HepG2 (cell line): ENCODE results near the gene CCDC170. TPM values are rescaled to one million over a fixed set of nuclear protein-coding genes. Genes with fewer than 3 reads are reported as not detected.

ENCODE experiments used
- FIP1L1 ChIP-seq: fragments of 200-400 bp; formaldehyde crosslinking; IDR thresholded peaks from 2 replicates; pipeline ENCODE4 v1.6.1; 2018; ENCODE audit warnings: low read depth, mild to moderate bottlenecking, low read length, moderate library complexity, borderline replicate concordance; ENCODE audit not compliant: insufficient read depth
- HES4 ChIP-seq: sonication (generic); formaldehyde crosslinking; IDR thresholded peaks from 2 replicates; pipeline ENCODE4 v1.9.0; 2021; ENCODE audit warnings: mild to moderate bottlenecking, missing genetic modification reagents, borderline replicate concordance
- HOMEZ ChIP-seq: IDR thresholded peaks from 2 replicates; pipeline ENCODE4 v1.6.1; 2016; ENCODE audit warnings: low read depth
- IRF1 ChIP-seq: sonication (generic); formaldehyde crosslinking; IDR thresholded peaks from 2 replicates; pipeline ENCODE4 v1.4.0; 2020; ENCODE audit warnings: low read depth, mild to moderate bottlenecking, missing genetic modification reagents
- KDM3A ChIP-seq: IDR thresholded peaks from 2 replicates; pipeline ENCODE4 v1.6.1; 2018; ENCODE audit warnings: low read depth, missing compliant biosample characterization
- KLF11 ChIP-seq: IDR thresholded peaks from 2 replicates; pipeline ENCODE4 v1.6.1; 2016; ENCODE audit warnings: missing compliant biosample characterization
- LCORL ChIP-seq, 2 experiments: fragments of 450-650 bp in 1 of 2; sonication (generic) in 1 of 2; formaldehyde crosslinking in 1 of 2; IDR thresholded peaks; 2 replicates each; pipeline versions ENCODE4 v1.5.0 to v1.6.1; 2017 to 2020; ENCODE audit warnings: antibody characterized with exemption in 1 of 2, missing genetic modification reagents in 1 of 2
- MTF1 ChIP-seq: sonication (generic); formaldehyde crosslinking; IDR thresholded peaks from 2 replicates; pipeline ENCODE4 v1.5.0; 2020; ENCODE audit warnings: missing genetic modification reagents
- PLSCR1 ChIP-seq: sonication (generic); formaldehyde crosslinking; IDR thresholded peaks from 2 replicates; pipeline ENCODE4 v1.5.0; 2020; ENCODE audit warnings: missing genetic modification reagents, mild to moderate bottlenecking, borderline replicate concordance
- SATB2 ChIP-seq: sonication (generic); formaldehyde crosslinking; IDR thresholded peaks from 2 replicates; pipeline ENCODE4 v1.5.0; 2020; ENCODE audit warnings: missing genetic modification reagents
- SP5 ChIP-seq: IDR thresholded peaks from 2 replicates; pipeline ENCODE4 v1.6.1; 2016; ENCODE audit warnings: low read depth, borderline replicate concordance
- TP53 ChIP-seq: sonication (generic); formaldehyde crosslinking; conservative IDR thresholded peaks from 2 replicates; pipeline ENCODE4 v1.4.0; 2020; ENCODE audit warnings: missing genetic modification reagents
- ZNF205 ChIP-seq: IDR thresholded peaks from 2 replicates; pipeline ENCODE4 v1.6.1; 2018; ENCODE audit warnings: missing biosample characterization, missing genetic modification reagents
- ZNF234 ChIP-seq: sonication (generic); formaldehyde crosslinking; conservative IDR thresholded peaks from 2 replicates; pipeline ENCODE4 v1.5.1; 2020; ENCODE audit warnings: mild to moderate bottlenecking, missing genetic modification reagents
- ZNF44 ChIP-seq: sonication (generic); formaldehyde crosslinking; IDR thresholded peaks from 2 replicates; pipeline ENCODE4 v1.5.1; 2020; ENCODE audit warnings: mild to moderate bottlenecking, missing genetic modification reagents
- ZNF549 ChIP-seq: sonication (generic); formaldehyde crosslinking; IDR thresholded peaks from 2 replicates; pipeline ENCODE4 v1.5.0; 2020; ENCODE audit warnings: missing genetic modification reagents
- ZNF761 ChIP-seq: sonication (generic); formaldehyde crosslinking; conservative IDR thresholded peaks from 2 replicates; pipeline ENCODE4 v1.4.0; 2020; ENCODE audit warnings: mild to moderate bottlenecking, missing genetic modification reagents
- ZNF83 ChIP-seq: sonication (generic); formaldehyde crosslinking; IDR thresholded peaks from 2 replicates; pipeline ENCODE4 v1.4.0; 2020; ENCODE audit warnings: missing genetic modification reagents, mild to moderate bottlenecking, borderline replicate concordance
- polyA plus RNA-seq, 8 experiments: library from polyadenylated mRNA; depleted of rRNA in 3 of 8; stranded (reverse) in 7 of 8; unstranded in 1 of 8; fragments of >200 nt; fragmentation: Illumina TruSeq in 4 of 8; extraction: Trizol in 4 of 8; gene quantifications; 2 replicates each; pipeline versions ENCODE4 v1.2.1 to v1.2.3, GENCODE V29; 2011 to 2016; ENCODE audit warnings: low read depth in 4 of 8, missing spikeins in 1 of 8, mixed read lengths in 1 of 8; ENCODE audit not compliant: insufficient read depth in 1 of 8
- total RNA-seq, 5 experiments: library from RNA; depleted of rRNA; stranded (reverse); fragments of >200 nt; fragmentation: Illumina TruSeq; extraction: Trizol; gene quantifications; 2 replicates each; pipeline ENCODE4 v1.2.3, GENCODE V29; 2016; ENCODE audit warnings: low read depth in 1 of 5
- TF ChIP-seq, protein P1 (sequence below): sonication (generic); formaldehyde crosslinking; IDR thresholded peaks from 2 replicates; pipeline ENCODE4 v1.5.1; 2020; ENCODE audit warnings: missing genetic modification reagents, mild to moderate bottlenecking, borderline replicate concordance
- TF ChIP-seq, protein P2 (sequence below): IDR thresholded peaks from 2 replicates; pipeline ENCODE4 v1.6.1; 2016; ENCODE audit warnings: control low read depth
- TF ChIP-seq, protein P3 (sequence below): sonication (generic); formaldehyde crosslinking; IDR thresholded peaks from 2 replicates; pipeline ENCODE4 v1.8.1; 2023; ENCODE audit warnings: missing genetic modification reagents, mild to moderate bottlenecking, borderline replicate concordance
- TF ChIP-seq, protein P4 (sequence below): sonication (generic); formaldehyde crosslinking; IDR thresholded peaks from 2 replicates; pipeline ENCODE4 v1.5.1; 2020; ENCODE audit warnings: missing genetic modification reagents, mild to moderate bottlenecking, borderline replicate concordance

Gene CCDC170
- total and polyA plus RNA-seq, 2 of the 13 experiments (the other 11 are each of a cell fraction or from before 2014, with no cell fraction given): 0.90 to 5.1 TPM

- TF ChIP-seq, protein P1, sequence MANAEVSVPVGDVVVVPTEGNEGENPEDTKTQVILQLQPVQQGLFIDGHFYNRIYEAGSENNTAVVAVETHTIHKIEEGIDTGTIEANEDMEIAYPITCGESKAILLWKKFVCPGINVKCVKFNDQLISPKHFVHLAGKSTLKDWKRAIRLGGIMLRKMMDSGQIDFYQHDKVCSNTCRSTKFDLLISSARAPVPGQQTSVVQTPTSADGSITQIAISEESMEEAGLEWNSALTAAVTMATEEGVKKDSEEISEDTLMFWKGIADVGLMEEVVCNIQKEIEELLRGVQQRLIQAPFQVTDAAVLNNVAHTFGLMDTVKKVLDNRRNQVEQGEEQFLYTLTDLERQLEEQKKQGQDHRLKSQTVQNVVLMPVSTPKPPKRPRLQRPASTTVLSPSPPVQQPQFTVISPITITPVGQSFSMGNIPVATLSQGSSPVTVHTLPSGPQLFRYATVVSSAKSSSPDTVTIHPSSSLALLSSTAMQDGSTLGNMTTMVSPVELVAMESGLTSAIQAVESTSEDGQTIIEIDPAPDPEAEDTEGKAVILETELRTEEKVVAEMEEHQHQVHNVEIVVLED (CRISPR knock-in tag): no peak
- TF ChIP-seq, protein P2, sequence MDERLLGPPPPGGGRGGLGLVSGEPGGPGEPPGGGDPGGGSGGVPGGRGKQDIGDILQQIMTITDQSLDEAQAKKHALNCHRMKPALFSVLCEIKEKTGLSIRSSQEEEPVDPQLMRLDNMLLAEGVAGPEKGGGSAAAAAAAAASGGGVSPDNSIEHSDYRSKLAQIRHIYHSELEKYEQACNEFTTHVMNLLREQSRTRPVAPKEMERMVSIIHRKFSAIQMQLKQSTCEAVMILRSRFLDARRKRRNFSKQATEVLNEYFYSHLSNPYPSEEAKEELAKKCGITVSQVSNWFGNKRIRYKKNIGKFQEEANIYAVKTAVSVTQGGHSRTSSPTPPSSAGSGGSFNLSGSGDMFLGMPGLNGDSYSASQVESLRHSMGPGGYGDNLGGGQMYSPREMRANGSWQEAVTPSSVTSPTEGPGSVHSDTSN (CRISPR knock-in tag): no peak
- TF ChIP-seq ZNF549 (no peak), ZNF761 (CRISPR knock-in tag) (no peak), IRF1 (no peak), SP5 (CRISPR knock-in tag) (no peak), ZNF44 (CRISPR knock-in tag) (no peak), ZNF205 (no peak; the same call in 1 of the 2 replicates), SATB2 (no peak), ZNF234 (CRISPR knock-in tag) (no peak), TP53 (no peak), KDM3A (CRISPR knock-in tag) (no peak), ZNF83 (no peak), HOMEZ (no peak), MTF1 (CRISPR knock-in tag) (no peak), LCORL (IDR thresholded peaks at IDR 0.05) (no peak), LCORL (CRISPR knock-in tag; IDR thresholded peaks at IDR 0.05) (peak; percentile 37; the same call in 1 of the 2 replicates), KLF11 (CRISPR knock-in tag) (no peak), FIP1L1 (no peak), PLSCR1 (CRISPR knock-in tag) (no peak), HES4 (CRISPR knock-in tag) (no peak)
- TF ChIP-seq, protein P3, sequence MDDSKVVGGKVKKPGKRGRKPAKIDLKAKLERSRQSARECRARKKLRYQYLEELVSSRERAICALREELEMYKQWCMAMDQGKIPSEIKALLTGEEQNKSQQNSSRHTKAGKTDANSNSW (CRISPR knock-in tag): no peak
- TF ChIP-seq, protein P4, sequence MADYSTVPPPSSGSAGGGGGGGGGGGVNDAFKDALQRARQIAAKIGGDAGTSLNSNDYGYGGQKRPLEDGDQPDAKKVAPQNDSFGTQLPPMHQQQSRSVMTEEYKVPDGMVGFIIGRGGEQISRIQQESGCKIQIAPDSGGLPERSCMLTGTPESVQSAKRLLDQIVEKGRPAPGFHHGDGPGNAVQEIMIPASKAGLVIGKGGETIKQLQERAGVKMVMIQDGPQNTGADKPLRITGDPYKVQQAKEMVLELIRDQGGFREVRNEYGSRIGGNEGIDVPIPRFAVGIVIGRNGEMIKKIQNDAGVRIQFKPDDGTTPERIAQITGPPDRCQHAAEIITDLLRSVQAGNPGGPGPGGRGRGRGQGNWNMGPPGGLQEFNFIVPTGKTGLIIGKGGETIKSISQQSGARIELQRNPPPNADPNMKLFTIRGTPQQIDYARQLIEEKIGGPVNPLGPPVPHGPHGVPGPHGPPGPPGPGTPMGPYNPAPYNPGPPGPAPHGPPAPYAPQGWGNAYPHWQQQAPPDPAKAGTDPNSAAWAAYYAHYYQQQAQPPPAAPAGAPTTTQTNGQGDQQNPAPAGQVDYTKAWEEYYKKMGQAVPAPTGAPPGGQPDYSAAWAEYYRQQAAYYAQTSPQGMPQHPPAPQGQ: no peak
These were observed 568 bp downstream of the CCDC170 start (continued) for GRCh38 chr6:151494235-151494935.
